Erythroblast (primary cell): ENCODE data around the gene ASCC1.

ENCODE experiments used
- GATA1 ChIP-seq: IDR thresholded peaks from 2 replicates; pipeline ENCODE4 v1.6.1; 2011; ENCODE audit warnings: low read depth, mild to moderate bottlenecking, control low read depth, low read length, moderate library complexity
- POLR2A ChIP-seq: IDR thresholded peaks from 2 replicates; pipeline ENCODE4 v1.6.1; 2011; ENCODE audit warnings: mild to moderate bottlenecking, low read length

GRCh38 chr10:72105098-72105475 lies 111.0 kb downstream of the ASCC1 start:
- no peak for TF ChIP-seq POLR2A
- no peak for TF ChIP-seq GATA1
